ENCODE results near the gene ELF1.

DNA sequence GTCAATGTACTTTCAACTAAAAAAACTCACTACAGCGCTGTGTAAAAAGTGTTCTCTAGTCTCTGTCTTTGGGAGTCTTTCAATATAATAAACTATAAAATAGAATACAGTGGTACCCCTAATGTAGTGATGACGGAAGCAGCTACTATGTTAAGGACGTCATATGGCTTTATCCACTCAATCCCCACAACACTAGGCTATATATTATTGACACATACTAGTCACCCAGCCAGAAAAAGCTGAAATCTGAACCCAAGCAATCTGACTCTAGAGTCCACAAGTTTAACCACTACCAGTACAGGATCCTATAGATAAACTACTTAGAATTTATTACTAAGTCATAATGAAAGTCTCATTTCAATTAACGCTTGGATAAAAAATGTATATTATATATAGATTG lies 48.3 kb downstream of the ELF1 start:
- TF ChIP-seq CTCF (IDR thresholded peaks at IDR 0.05; ENCODE audit: insufficient read depth, low read length, poor library complexity, severe bottlenecking) (no peak), EZH2phosphoT487 (conservative IDR thresholded peaks at IDR 0.05; ENCODE audit: low read length) (no peak)

Measured in SU-DHL-6 (cell line).